SK-N-MC (cell line): ENCODE data around the gene ARPC5.

ENCODE experiments used
- DNase-seq: peaks from one replicate; pipeline ENCODE4 v3.0.0-alpha.2; 2011; ENCODE audit warnings: low read depth, low spot score
- H3K27ac ChIP-seq: fragments of 200-600 bp; sonication (generic); 2 replicates; pipeline ENCODE4 v1.5.1; 2016; ENCODE audit warnings: mixed run types
- H3K36me3 ChIP-seq: fragments of 200-600 bp; sonication (generic); 2 replicates; pipeline ENCODE4 v1.6.1; 2017; ENCODE audit warnings: antibody characterized with exemption, low read length, mixed read lengths; ENCODE audit not compliant: insufficient read depth
- H3K4me3 ChIP-seq: fragments of 200-600 bp; sonication (generic); 2 replicates; pipeline ENCODE4 v1.5.1; 2016
- H3K9ac ChIP-seq: fragments of 200-600 bp; sonication (generic); 2 replicates; pipeline ENCODE4 v1.8.0; 2017; ENCODE audit warnings: mixed run types, mixed read lengths; ENCODE audit not compliant: insufficient read length
- H3K9me3 ChIP-seq: fragments of 200-600 bp; sonication (generic); 2 replicates; pipeline ENCODE4 v1.6.1; 2017; ENCODE audit warnings: low read depth, mild to moderate bottlenecking, antibody characterized with exemption, low read length, moderate library complexity, mixed read lengths
- EZH2 ChIP-seq: fragments of 200-600 bp; sonication (generic); IDR thresholded peaks from one replicate; pipeline ENCODE4 v1.6.1; 2017; ENCODE audit warnings: antibody characterized with exemption
- FOXP2 ChIP-seq: optimal IDR thresholded peaks from 2 replicates; pipeline ENCODE3; 2011; ENCODE audit warnings: mild to moderate bottlenecking, moderate library complexity; ENCODE audit not compliant: insufficient read depth; ENCODE audit errors: extremely low read length, control extremely low read depth
- POLR2AphosphoS5 ChIP-seq: IDR thresholded peaks from 2 replicates; pipeline ENCODE4 v1.6.1; 2012; ENCODE audit warnings: mild to moderate bottlenecking, low read depth, low read length, borderline replicate concordance

Gene ARPC5

DNA sequence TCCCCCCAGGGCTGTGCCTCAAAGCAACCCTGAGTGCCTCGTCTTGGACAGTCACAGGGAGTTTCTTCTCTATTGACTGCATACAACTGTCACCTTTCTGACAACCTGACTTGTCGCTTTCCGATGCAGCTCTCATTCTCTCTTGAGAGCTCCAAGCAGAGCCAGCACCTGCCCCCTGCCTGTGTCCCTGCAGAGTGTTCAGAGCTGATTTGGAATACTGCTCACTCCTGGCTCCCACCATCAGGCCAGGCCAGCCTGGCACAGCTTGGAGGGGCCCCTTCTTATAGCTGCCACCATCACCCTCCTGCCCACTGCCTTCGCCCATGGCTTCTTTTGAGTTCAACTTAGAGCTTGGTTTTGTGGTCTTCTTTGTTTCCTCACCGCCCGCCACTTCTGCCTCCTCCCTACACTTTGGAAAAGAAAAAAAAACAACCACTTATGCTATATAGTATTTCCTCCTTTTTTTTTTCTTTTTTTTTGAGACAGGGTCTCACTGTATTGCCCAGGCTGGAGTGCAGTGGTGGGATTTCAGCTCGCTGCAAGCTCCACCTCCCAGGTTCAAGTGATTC lies 57.6 kb downstream of the ARPC5 start:
- no peak overlapping the region for H3K9ac ChIP-seq
- H3K4me3 ChIP-seq, result no peak overlapping the region
- DNase-seq, result no peak
- H3K9me3 ChIP-seq, result no peaks in the 10 kb centered on the region
- H3K36me3 ChIP-seq, result no peaks in the 10 kb centered on the region
- H3K27ac ChIP-seq, result no peak overlapping the region
- TF ChIP-seq EZH2, result no peak
- TF ChIP-seq FOXP2, result no peak
- TF ChIP-seq POLR2AphosphoS5, result no peak

GRCh38 chr1:183576537-183576936 lies 59.0 kb downstream of the ARPC5 start:
- Histone ChIP-seq H3K4me3 (no peak overlapping the region), H3K27ac (no peak overlapping the region), H3K9ac (no peak overlapping the region), H3K36me3 (no peaks in the 10 kb centered on the region), H3K9me3 (no peaks in the 10 kb centered on the region)
- no peak for TF ChIP-seq POLR2AphosphoS5
- no peak for TF ChIP-seq EZH2
- TF ChIP-seq FOXP2, result no peak
- no peak for DNase-seq

- Histone ChIP-seq H3K36me3 (no peaks in the 10 kb centered on the region), H3K4me3 (no peak overlapping the region), H3K27ac (no peak overlapping the region), H3K9me3 (no peaks in the 10 kb centered on the region), H3K9ac (no peak overlapping the region)
- DNase-seq, result no peak
- TF ChIP-seq FOXP2, result no peak
- no peak for TF ChIP-seq EZH2
- TF ChIP-seq POLR2AphosphoS5, result no peak
Observed at GRCh38 chr1:183575606-183576005, 60.0 kb downstream of the ARPC5 start.

- no peaks in the 10 kb centered on the region for H3K36me3 ChIP-seq
- no peak for DNase-seq
- TF ChIP-seq FOXP2, result no peak
- no peak for TF ChIP-seq POLR2AphosphoS5
- TF ChIP-seq EZH2, result no peak
Observed at GRCh38 chr1:183572721-183573120, 62.9 kb downstream of the ARPC5 start.

GRCh38 chr1:183571678-183572268 lies 63.8 kb downstream of the ARPC5 start:
- Histone ChIP-seq H3K27ac (no peak overlapping the region), H3K9me3 (no peaks in the 10 kb centered on the region), H3K36me3 (no peaks in the 10 kb centered on the region), H3K4me3 (no peak overlapping the region), H3K9ac (no peak overlapping the region)
- DNase-seq, result no peak
- no peak for TF ChIP-seq POLR2AphosphoS5
- TF ChIP-seq FOXP2, result no peak
- no peak for TF ChIP-seq EZH2

More at GRCh38 chr1:183572721-183573120, 62.9 kb downstream of the ARPC5 start:
- H3K9ac ChIP-seq, result no peak overlapping the region
- H3K4me3 ChIP-seq, result no peak overlapping the region
- H3K9me3 ChIP-seq, result no peaks in the 10 kb centered on the region
- no peak overlapping the region for H3K27ac ChIP-seq
